Measurements from ENCODE around the gene MMUT. TPM values are rescaled to one million over a fixed set of nuclear protein-coding genes. Genes with fewer than 3 reads are reported as not detected.
"Not testable (repeated sequence)": the region's sequence is repeated elsewhere in the genome, so short reads cannot be mapped to it uniquely, and the experiment has no call there.

The MMUT gene
- total RNA-seq, 1 experiment from 2014 or later, result 12.4 TPM

- ATAC-seq; H3K9me3 ChIP-seq (ENCODE audit: control insufficient read depth in 1 of 2, insufficient read depth in 1 of 2, low read depth in 1 of 2, low read length in 2 of 2); H3K4me3 ChIP-seq (replicated peaks in 1 of 2; ENCODE audit: low read depth in 1 of 2, low read length in 2 of 2); H3K9me2 ChIP-seq (ENCODE audit: insufficient read depth); H3K36me3 ChIP-seq (ENCODE audit: control insufficient read depth in 1 of 2, insufficient read depth in 2 of 2, low read length in 2 of 2); DNase-seq (ENCODE audit: low read depth, low spot score); H4K20me1 ChIP-seq (ENCODE audit: insufficient read depth); BruUV-seq (replicated peaks); intact Hi-C loops (cut with micrococcal nuclease); POLR2A ChIA-PET; H2AFZ ChIP-seq (ENCODE audit: low read depth, low read length, poor library complexity, severe bottlenecking); H3K27ac ChIP-seq (ENCODE audit: low read depth, low read length); RAD21 ChIA-PET (ENCODE audit: low non-redundant PET in 1 of 2, low total read pairs in 2 of 2, uncharacterized antibody in 2 of 2, unreplicated experiment in 2 of 2); CTCF ChIA-PET; H3K79me2 ChIP-seq (ENCODE audit: insufficient read depth, low read length); H3K9ac ChIP-seq (ENCODE audit: low read length); H3K27me3 ChIP-seq (ENCODE audit: insufficient read depth, low read length); H3K4me1 ChIP-seq (ENCODE audit: control insufficient read depth in 1 of 2, insufficient read depth in 2 of 2, low read length in 2 of 2); H3K4me2 ChIP-seq (ENCODE audit: low read length): not testable (repeated sequence)
Measured at GRCh38 chr6:49386667-49387508, 76.2 kb downstream of the MMUT start.

- Histone ChIP-seq H3K4me2 (ENCODE audit: low read length) (no peak overlapping the region), H3K9me3 (ENCODE audit: control insufficient read depth in 1 of 2, insufficient read depth in 1 of 2, low read depth in 1 of 2, low read length in 2 of 2) (no peaks in the 10 kb centered on the region), H3K9ac (ENCODE audit: low read length) (no peak overlapping the region), H3K9me2 (ENCODE audit: insufficient read depth) (no peaks in the 10 kb centered on the region), H3K36me3 (ENCODE audit: control insufficient read depth in 1 of 2, insufficient read depth in 2 of 2, low read length in 2 of 2) (no peaks in the 10 kb centered on the region), H2AFZ (ENCODE audit: low read depth, low read length, poor library complexity, severe bottlenecking) (no peak overlapping the region), H3K4me3 (replicated peaks in 1 of 2; ENCODE audit: low read depth in 1 of 2, low read length in 2 of 2) (no peak overlapping the region), H4K20me1 (ENCODE audit: insufficient read depth) (no peaks in the 10 kb centered on the region), H3K4me1 (ENCODE audit: control insufficient read depth in 1 of 2, insufficient read depth in 2 of 2, low read length in 2 of 2) (no peaks in the 10 kb centered on the region), H3K27ac (ENCODE audit: low read depth, low read length) (no peak overlapping the region), H3K27me3 (ENCODE audit: insufficient read depth, low read length) (no peaks in the 10 kb centered on the region), H3K79me2 (ENCODE audit: insufficient read depth, low read length) (no peaks in the 10 kb centered on the region)
- no peak for ATAC-seq
- intact Hi-C loops (cut with micrococcal nuclease), result no loop called here
- ChIA-PET RAD21 (ENCODE audit: low non-redundant PET in 1 of 2, low total read pairs in 2 of 2, uncharacterized antibody in 2 of 2, unreplicated experiment in 2 of 2) (no interaction called here), POLR2A (no interaction called here), CTCF (no interaction called here)
- no peak for TF ChIP-seq POLR2AphosphoS5 (IDR thresholded peaks at IDR 0.05; ENCODE audit: low read depth, low read length)
- TF ChIP-seq ELF1 (IDR thresholded peaks at IDR 0.05; ENCODE audit: borderline replicate concordance, low read depth), result no peak
- TF ChIP-seq ATF3 (IDR thresholded peaks at IDR 0.05), result no peak
- no peak for TF ChIP-seq FOSL1 (IDR thresholded peaks at IDR 0.05; ENCODE audit: low read depth)
- DNase-seq (ENCODE audit: low read depth, low spot score), result no peak
- no TSS peak for BruUV-seq (replicated peaks)
Measured at GRCh38 chr6:49384904-49385303, 78.1 kb downstream of the MMUT start.

Other genes starting within 250 kb of the MMUT start
- gene CENPQ, start 117 bp upstream of the MMUT start, total RNA-seq (2021; ENCODE audit: unreplicated experiment), result 11.3 TPM
- gene GLYATL3, start 36.7 kb upstream of the MMUT start, total RNA-seq (2021; ENCODE audit: unreplicated experiment), result not detected
- gene C6orf141, start 87.4 kb upstream of the MMUT start, total RNA-seq (2021; ENCODE audit: unreplicated experiment), result 31.6 TPM
- gene RHAG, start 173.6 kb upstream of the MMUT start, total RNA-seq (2021; ENCODE audit: unreplicated experiment), result 0.57 TPM

All from HCT116 (cell line).